Osteoblast (primary cell): Measurements from ENCODE around the gene MTA1. TPM values are rescaled to one million over a fixed set of nuclear protein-coding genes. Genes with fewer than 3 reads are reported as not detected.

Experiments used
- DNase-seq: peaks from one replicate; pipeline ENCODE4 v3.0.0; 2011; ENCODE audit warnings: low spot score, mixed read lengths; ENCODE audit not compliant: insufficient read length; ENCODE audit errors: missing footprints
- H2AFZ ChIP-seq: 2 replicates; pipeline ENCODE4 v1.6.0; 2011; ENCODE audit warnings: mild to moderate bottlenecking, low read length
- H3K27ac ChIP-seq: 2 replicates; pipeline ENCODE4 v1.5.1; 2011; ENCODE audit warnings: mild to moderate bottlenecking, low read depth, low read length, moderate library complexity
- H3K27me3 ChIP-seq: 2 replicates; pipeline ENCODE4 v1.6.0; 2012; ENCODE audit warnings: mild to moderate bottlenecking, control low read depth, inconsistent platforms, low read length, moderate library complexity; ENCODE audit not compliant: insufficient read depth
- H3K36me3 ChIP-seq: 2 replicates; pipeline ENCODE4 v1.5.1; 2011; ENCODE audit warnings: mild to moderate bottlenecking, low read length, control low read depth, moderate library complexity; ENCODE audit not compliant: insufficient read depth
- H3K4me1 ChIP-seq: 2 replicates; pipeline ENCODE4 v1.5.1; 2011; ENCODE audit warnings: mild to moderate bottlenecking, low read length, control low read depth, moderate library complexity; ENCODE audit not compliant: insufficient read depth
- H3K4me2 ChIP-seq: 2 replicates; pipeline ENCODE4 v1.6.0; 2011; ENCODE audit warnings: mild to moderate bottlenecking, low read length; ENCODE audit not compliant: insufficient read depth
- H3K4me3 ChIP-seq: fragments of 200-600 bp; sonication (generic); 3 replicates; pipeline ENCODE4 v1.5.1; 2012; ENCODE audit warnings: mild to moderate bottlenecking, low read length, inconsistent platforms; ENCODE audit not compliant: insufficient read depth
- H3K79me2 ChIP-seq: 2 replicates; pipeline ENCODE4 v1.6.0; 2012; ENCODE audit warnings: mild to moderate bottlenecking, low read length, control low read depth, inconsistent platforms; ENCODE audit not compliant: insufficient read depth
- H3K9me3 ChIP-seq: 2 replicates; pipeline ENCODE4 v1.5.1; 2011; ENCODE audit warnings: low read depth, low read length, control low read depth
- H4K20me1 ChIP-seq: 2 replicates; pipeline ENCODE4 v1.6.0; 2012; ENCODE audit warnings: mild to moderate bottlenecking, low read length, control low read depth; ENCODE audit not compliant: insufficient read depth
- total RNA-seq: library from RNA; depleted of rRNA; stranded (reverse); fragments of >200 nt; gene quantifications from 2 replicates; pipeline ENCODE4 v1.2.3, GENCODE V29; 2012
- TF ChIP-seq, protein P1 (sequence below): IDR thresholded peaks from 2 replicates; pipeline ENCODE4 v1.5.1; 2011; ENCODE audit warnings: mild to moderate bottlenecking, low read depth, low read length, moderate library complexity; ENCODE audit errors: extremely low read depth

Gene MTA1
- total RNA-seq, 1 donor = 60.4 TPM

DNA sequence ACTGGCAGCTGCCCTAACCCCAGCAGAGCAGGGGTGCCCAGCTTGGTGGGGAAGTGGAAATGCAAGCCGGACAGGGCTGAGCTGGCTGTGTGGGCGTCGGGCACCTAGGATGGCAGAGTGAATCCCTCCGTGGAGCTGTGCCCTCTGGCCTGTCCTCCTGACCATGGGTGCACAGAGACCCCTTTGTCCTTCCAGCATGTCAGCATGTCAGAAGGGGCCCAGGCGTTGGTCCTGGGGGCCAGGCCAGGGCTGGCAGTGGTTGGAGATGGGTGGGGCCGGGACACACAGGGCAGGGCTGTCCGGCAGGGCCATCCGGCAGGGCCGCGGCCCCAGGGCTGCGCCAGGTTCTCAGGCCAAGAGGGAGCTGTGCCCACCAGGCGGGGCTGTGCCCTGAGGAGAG is 30.1 kb upstream of the MTA1 start:
- no peak overlapping the region for H3K4me2 ChIP-seq
- no peaks in the 10 kb centered on the region for H3K27me3 ChIP-seq
- H3K27ac ChIP-seq = no peak overlapping the region
- no peak overlapping the region for H2AFZ ChIP-seq
- TF ChIP-seq, protein P1, sequence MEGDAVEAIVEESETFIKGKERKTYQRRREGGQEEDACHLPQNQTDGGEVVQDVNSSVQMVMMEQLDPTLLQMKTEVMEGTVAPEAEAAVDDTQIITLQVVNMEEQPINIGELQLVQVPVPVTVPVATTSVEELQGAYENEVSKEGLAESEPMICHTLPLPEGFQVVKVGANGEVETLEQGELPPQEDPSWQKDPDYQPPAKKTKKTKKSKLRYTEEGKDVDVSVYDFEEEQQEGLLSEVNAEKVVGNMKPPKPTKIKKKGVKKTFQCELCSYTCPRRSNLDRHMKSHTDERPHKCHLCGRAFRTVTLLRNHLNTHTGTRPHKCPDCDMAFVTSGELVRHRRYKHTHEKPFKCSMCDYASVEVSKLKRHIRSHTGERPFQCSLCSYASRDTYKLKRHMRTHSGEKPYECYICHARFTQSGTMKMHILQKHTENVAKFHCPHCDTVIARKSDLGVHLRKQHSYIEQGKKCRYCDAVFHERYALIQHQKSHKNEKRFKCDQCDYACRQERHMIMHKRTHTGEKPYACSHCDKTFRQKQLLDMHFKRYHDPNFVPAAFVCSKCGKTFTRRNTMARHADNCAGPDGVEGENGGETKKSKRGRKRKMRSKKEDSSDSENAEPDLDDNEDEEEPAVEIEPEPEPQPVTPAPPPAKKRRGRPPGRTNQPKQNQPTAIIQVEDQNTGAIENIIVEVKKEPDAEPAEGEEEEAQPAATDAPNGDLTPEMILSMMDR = no peak
- no peak overlapping the region for H3K4me3 ChIP-seq
- H3K9me3 ChIP-seq = no peaks in the 10 kb centered on the region
- H3K4me1 ChIP-seq = no peaks in the 10 kb centered on the region
- H3K36me3 ChIP-seq = no peaks in the 10 kb centered on the region
- H3K79me2 ChIP-seq = no peaks in the 10 kb centered on the region
- peak; percentile 48 for DNase-seq
- H4K20me1 ChIP-seq = no peaks in the 10 kb centered on the region

DNA sequence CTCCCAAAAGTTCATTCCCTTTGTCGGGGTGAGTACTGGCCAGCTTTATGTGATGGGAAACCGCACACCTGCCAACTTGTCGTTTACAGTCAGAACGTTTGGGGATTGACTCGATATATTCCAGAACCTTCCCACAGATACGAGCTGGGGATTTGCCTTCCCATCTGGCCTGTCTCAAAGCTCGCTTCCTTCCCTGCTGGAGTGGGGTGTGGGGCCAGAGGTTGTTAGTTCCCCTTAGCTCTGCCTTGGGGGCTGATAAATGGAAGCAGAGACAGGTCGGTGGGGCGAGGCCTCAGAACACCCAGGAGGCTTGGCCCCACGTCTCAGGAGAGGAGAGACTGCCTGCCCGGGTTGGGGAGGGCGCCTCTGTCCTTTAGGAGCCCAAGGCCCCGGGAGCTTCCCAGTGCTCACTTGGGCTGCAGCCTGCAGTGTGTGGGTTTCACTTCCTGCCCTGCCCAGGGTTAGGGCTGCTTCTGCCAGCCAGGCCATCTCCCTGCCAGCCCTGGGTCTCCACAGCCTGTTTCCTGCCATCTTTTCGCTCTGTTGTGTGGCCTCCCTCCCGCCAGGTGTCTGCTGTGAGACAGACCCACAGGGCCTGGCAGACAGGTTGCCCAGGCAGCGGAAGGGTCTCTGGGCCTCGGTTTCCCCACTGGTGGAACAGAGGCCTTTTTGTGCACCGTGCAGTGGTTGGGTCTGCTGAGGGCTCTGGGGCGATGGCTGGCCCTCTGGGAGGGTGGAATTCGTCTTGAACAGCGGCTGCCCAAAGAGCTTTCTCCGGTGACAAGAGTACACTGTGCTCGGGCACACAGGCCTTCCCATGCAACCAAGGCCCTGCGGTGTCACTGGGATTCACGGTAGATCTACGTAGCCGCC is 29.4 kb upstream of the MTA1 start:
- Histone ChIP-seq H2AFZ (no peak overlapping the region), H3K4me1 (no peaks in the 10 kb centered on the region), H3K4me3 (no peak overlapping the region), H3K36me3 (no peaks in the 10 kb centered on the region), H3K9me3 (no peaks in the 10 kb centered on the region), H4K20me1 (no peaks in the 10 kb centered on the region), H3K27ac (no peak overlapping the region), H3K79me2 (no peaks in the 10 kb centered on the region), H3K27me3 (no peaks in the 10 kb centered on the region), H3K4me2 (no peak overlapping the region)
- DNase-seq = peak; percentile 88
- TF ChIP-seq, protein P1 = no peak

DNA sequence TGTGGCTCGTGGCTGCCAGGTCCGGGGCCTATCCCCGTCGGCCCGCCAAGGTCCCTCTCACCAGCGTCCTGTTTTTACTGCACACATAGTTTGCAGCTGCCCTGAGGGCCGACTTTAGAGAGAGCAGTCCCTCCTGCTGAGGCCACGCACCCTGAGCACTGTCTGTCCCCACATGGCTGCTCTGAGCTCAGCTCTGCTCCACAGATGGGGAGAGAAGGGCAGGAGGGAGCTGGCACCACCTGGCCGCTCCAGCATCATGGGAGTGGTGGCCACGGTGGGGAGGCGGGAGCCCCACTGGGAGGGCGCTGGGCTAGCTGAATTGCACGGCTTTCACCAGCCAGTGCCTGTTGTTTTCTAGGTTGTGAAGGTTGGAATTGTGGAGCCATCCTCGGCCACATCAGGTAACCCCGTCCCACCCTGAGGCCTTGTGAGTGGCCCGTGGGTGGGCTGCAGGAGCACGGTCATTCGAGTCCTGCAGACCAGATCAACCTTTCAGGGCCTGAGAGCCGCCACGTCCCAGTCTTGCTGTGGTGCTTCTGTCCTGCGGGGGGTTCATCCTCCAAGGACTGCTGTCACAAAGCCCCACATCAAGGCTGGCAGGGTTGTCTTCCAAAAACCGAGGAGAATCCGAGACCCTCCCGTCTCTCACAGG is 28.7 kb upstream of the MTA1 start:
- H3K4me2 ChIP-seq = no peak overlapping the region
- no peaks in the 10 kb centered on the region for H3K79me2 ChIP-seq
- no peak overlapping the region for H2AFZ ChIP-seq
- no peaks in the 10 kb centered on the region for H3K27me3 ChIP-seq
- no peaks in the 10 kb centered on the region for H3K9me3 ChIP-seq
- H3K27ac ChIP-seq = no peak overlapping the region
- no peaks in the 10 kb centered on the region for H3K36me3 ChIP-seq
- no peak overlapping the region for H3K4me3 ChIP-seq
- H4K20me1 ChIP-seq = no peaks in the 10 kb centered on the region
- TF ChIP-seq, protein P1 = no peak
- peak; percentile 79 for DNase-seq
- H3K4me1 ChIP-seq = no peaks in the 10 kb centered on the region

DNA sequence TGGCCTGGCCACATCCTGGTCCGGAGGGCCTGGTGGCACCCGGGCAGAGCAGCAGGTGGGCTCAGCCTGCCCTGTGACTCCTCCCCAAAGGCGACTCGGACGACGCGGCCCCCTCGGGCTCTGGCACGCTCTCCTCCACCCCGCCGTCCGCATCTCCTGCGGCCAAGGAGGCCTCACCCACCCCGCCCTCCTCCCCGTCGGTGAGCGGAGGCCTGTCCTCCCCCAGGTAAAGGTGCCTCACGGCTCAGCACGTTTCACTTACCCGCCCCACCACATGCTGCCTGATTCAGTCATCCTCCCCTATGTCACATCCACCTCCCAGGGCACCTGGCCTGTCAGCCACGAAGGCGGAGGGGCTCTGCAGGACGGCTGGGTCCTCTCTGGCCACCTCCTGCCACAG is 28.1 kb upstream of the MTA1 start:
- Histone ChIP-seq H3K4me2 (no peak overlapping the region), H3K27me3 (no peaks in the 10 kb centered on the region), H3K4me1 (no peaks in the 10 kb centered on the region), H3K27ac (no peak overlapping the region), H3K9me3 (no peaks in the 10 kb centered on the region), H3K36me3 (no peaks in the 10 kb centered on the region), H2AFZ (no peak overlapping the region), H3K4me3 (no peak overlapping the region), H3K79me2 (no peaks in the 10 kb centered on the region), H4K20me1 (no peaks in the 10 kb centered on the region)
- peak; percentile 72 for DNase-seq
- TF ChIP-seq, protein P1 = no peak
